Effector CD4-positive, alpha-beta T cell (primary cell): Measurements from ENCODE around the gene HOXA10.

Experiments
- DNase-seq: peaks from one replicate; pipeline ENCODE4 v3.0.0-alpha.2; 2020

Gene HOXA10

GRCh38 chr7:27179030-27179429, 4.9 kb upstream of the HOXA10 start:
- no peak for DNase-seq

GRCh38 chr7:27178366-27178765, 4.2 kb upstream of the HOXA10 start:
- no peak for DNase-seq

- no peak for DNase-seq
Measured at GRCh38 chr7:27177795-27178320, 3.7 kb upstream of the HOXA10 start.

GRCh38 chr7:27176962-27177794, 3.1 kb upstream of the HOXA10 start:
- no peak for DNase-seq

- DNase-seq, result no peak
Measured at GRCh38 chr7:27176524-27176845, 2.4 kb upstream of the HOXA10 start.

- no peak for DNase-seq
Measured at GRCh38 chr7:27175626-27176523, 1.8 kb upstream of the HOXA10 start.

- no peak for DNase-seq
Measured at GRCh38 chr7:27174874-27175625, 930 bp upstream of the HOXA10 start.

GRCh38 chr7:27173511-27173955, 587 bp downstream of the HOXA10 start:
- DNase-seq, result no peak

GRCh38 chr7:27172823-27173510, 1.2 kb downstream of the HOXA10 start:
- DNase-seq, result no peak

- no peak for DNase-seq
Measured at GRCh38 chr7:27172315-27172774, 1.8 kb downstream of the HOXA10 start.

GRCh38 chr7:27171637-27172314, 2.3 kb downstream of the HOXA10 start:
- DNase-seq, result no peak

GRCh38 chr7:27171325-27171636, 2.8 kb downstream of the HOXA10 start:
- no peak for DNase-seq

- DNase-seq, result no peak
Measured at GRCh38 chr7:27170426-27171324, 3.4 kb downstream of the HOXA10 start.

- no peak for DNase-seq
Measured at GRCh38 chr7:27169658-27170425, 4.3 kb downstream of the HOXA10 start.

- no peak for DNase-seq
Measured at GRCh38 chr7:27168265-27168947, 5.7 kb downstream of the HOXA10 start.

- no peak for DNase-seq
Measured at GRCh38 chr7:27167916-27168264, 6.2 kb downstream of the HOXA10 start.

- no peak for DNase-seq
Measured at GRCh38 chr7:27166531-27167505, 7.3 kb downstream of the HOXA10 start.

- no peak for DNase-seq
Measured at GRCh38 chr7:27165996-27166530, 8.1 kb downstream of the HOXA10 start.
